Measurements from ENCODE around the gene GLP2R.

DNA sequence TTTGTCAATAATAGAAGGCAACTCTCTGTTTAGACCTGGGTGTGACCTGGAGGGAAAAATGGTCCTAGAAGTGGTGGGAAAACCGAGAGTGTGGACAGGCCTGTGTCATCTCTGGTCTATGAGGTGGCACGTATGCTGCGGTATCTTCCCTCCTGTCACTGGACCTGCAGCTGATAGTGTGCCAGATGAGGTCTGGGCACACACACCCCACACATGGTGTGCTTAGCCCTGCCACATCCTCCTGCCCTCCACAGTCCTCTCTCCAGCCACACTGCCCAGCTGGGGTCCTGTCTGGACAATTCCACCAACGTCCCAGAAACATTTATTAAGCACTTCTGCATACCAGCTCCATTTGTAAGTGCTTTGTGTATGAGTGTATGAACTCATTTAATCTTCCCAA is 37.2 kb downstream of the GLP2R start:
- TF ChIP-seq, protein P1, sequence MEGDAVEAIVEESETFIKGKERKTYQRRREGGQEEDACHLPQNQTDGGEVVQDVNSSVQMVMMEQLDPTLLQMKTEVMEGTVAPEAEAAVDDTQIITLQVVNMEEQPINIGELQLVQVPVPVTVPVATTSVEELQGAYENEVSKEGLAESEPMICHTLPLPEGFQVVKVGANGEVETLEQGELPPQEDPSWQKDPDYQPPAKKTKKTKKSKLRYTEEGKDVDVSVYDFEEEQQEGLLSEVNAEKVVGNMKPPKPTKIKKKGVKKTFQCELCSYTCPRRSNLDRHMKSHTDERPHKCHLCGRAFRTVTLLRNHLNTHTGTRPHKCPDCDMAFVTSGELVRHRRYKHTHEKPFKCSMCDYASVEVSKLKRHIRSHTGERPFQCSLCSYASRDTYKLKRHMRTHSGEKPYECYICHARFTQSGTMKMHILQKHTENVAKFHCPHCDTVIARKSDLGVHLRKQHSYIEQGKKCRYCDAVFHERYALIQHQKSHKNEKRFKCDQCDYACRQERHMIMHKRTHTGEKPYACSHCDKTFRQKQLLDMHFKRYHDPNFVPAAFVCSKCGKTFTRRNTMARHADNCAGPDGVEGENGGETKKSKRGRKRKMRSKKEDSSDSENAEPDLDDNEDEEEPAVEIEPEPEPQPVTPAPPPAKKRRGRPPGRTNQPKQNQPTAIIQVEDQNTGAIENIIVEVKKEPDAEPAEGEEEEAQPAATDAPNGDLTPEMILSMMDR (IDR thresholded peaks at IDR 0.05; ENCODE audit: poor library complexity, severe bottlenecking) = no peak
- no peak for TF ChIP-seq RAD21 (conservative IDR thresholded peaks at IDR 0.05)
- no peak for TF ChIP-seq REST (IDR thresholded peaks at IDR 0.05; ENCODE audit: borderline replicate concordance)
- no peak for TF ChIP-seq EZH2 (IDR thresholded peaks at IDR 0.05; ENCODE audit: borderline replicate concordance, insufficient read depth, low read length, poor library complexity, severe bottlenecking)
